ENCODE results near the gene RAB40B.

Gene RAB40B

GRCh38 chr17:82661717-82662683, 36.5 kb downstream of the RAB40B start:
- no peak overlapping the region for H3K23ac ChIP-seq (ENCODE audit: low read length)
- H3K9ac ChIP-seq (ENCODE audit: low read length), result no peak overlapping the region
- H3K4me2 ChIP-seq (ENCODE audit: low read length), result no peak overlapping the region
- no peak overlapping the region for H2BK120ac ChIP-seq (ENCODE audit: insufficient read depth, low read length, poor library complexity)
- H2AFZ ChIP-seq (ENCODE audit: insufficient read depth, low read length, poor library complexity), result no peak overlapping the region
- no CpG with 5 or more reads among the region's 31 CpGs for WGBS (ENCODE audit: extremely low coverage, insufficient coverage, insufficient read length)
- H3K9me3 ChIP-seq (ENCODE audit: insufficient read depth, low read depth, low read length), result peaks cover 13% of the 10 kb centered on the region
- no peak overlapping the region for H2BK5ac ChIP-seq (ENCODE audit: low read depth, low read length, poor library complexity)
- no peaks in the 10 kb centered on the region for H3K36me3 ChIP-seq (ENCODE audit: control insufficient read depth in 1 of 2, insufficient read depth in 2 of 2, low read length in 2 of 2)
- no peak for DNase-seq
- no peak overlapping the region for H3K4ac ChIP-seq (ENCODE audit: low read depth, low read length)
- H2AK5ac ChIP-seq (ENCODE audit: low read length), result no peak overlapping the region
- H4K8ac ChIP-seq (ENCODE audit: low read depth, low read length), result no peak overlapping the region
- no peaks in the 10 kb centered on the region for H3K79me2 ChIP-seq (ENCODE audit: control insufficient read depth, insufficient read depth, low read length, poor library complexity)
- H3K18ac ChIP-seq (ENCODE audit: low read length), result no peak overlapping the region
- no peak overlapping the region for H2BK12ac ChIP-seq (ENCODE audit: low read length)
- H3K27ac ChIP-seq (ENCODE audit: low read depth, low read length), result no peak overlapping the region
- no peak overlapping the region for H3K14ac ChIP-seq (ENCODE audit: low read length)
- H3K79me1 ChIP-seq (ENCODE audit: low read length), result no peaks in the 10 kb centered on the region
- H4K91ac ChIP-seq (ENCODE audit: low read depth, low read length), result no peak overlapping the region
- H3K27me3 ChIP-seq (ENCODE audit: insufficient read depth, low read length), result no peaks in the 10 kb centered on the region
- no peaks in the 10 kb centered on the region for H3K4me1 ChIP-seq (ENCODE audit: control insufficient read depth in 1 of 2, insufficient read depth in 2 of 2, low read length in 2 of 2)
- no peak overlapping the region for H4K12ac ChIP-seq (ENCODE audit: low read depth, low read length)
- no peak overlapping the region for H3K4me3 ChIP-seq (ENCODE audit: low read depth, low read length)

DNA sequence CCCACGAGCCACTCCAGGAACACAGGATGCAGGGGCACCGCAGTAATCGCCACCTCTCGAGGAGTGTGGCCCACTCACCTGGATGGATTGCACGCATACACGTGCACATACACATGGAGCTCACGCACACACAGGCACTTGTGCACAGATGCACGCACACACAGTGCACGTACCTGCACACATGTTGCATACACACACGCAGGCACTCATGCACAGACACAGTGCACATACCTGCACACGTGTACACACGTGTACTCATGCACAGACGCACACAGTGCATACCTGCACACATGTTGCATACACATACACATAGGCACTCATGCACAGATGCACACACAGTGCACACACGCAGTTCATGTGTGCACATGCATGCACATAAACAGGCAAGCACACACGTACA, 38.6 kb downstream of the RAB40B start:
- Histone ChIP-seq H3K14ac (ENCODE audit: low read length) (no peak overlapping the region), H2AFZ (ENCODE audit: insufficient read depth, low read length, poor library complexity) (no peak overlapping the region), H3K4ac (ENCODE audit: low read depth, low read length) (no peak overlapping the region), H3K79me2 (ENCODE audit: control insufficient read depth, insufficient read depth, low read length, poor library complexity) (no peaks in the 10 kb centered on the region), H3K4me3 (ENCODE audit: low read depth, low read length) (peak overlapping the region; percentile 45), H3K9ac (ENCODE audit: low read length) (no peak overlapping the region), H3K36me3 (ENCODE audit: control insufficient read depth in 1 of 2, insufficient read depth in 2 of 2, low read length in 2 of 2) (no peaks in the 10 kb centered on the region), H3K27ac (ENCODE audit: low read depth, low read length) (no peak overlapping the region), H3K9me3 (ENCODE audit: insufficient read depth, low read depth, low read length) (peaks cover 13% of the 10 kb centered on the region), H3K23ac (ENCODE audit: low read length) (no peak overlapping the region), H2AK5ac (ENCODE audit: low read length) (no peak overlapping the region), H3K4me1 (ENCODE audit: control insufficient read depth in 1 of 2, insufficient read depth in 2 of 2, low read length in 2 of 2) (no peaks in the 10 kb centered on the region), H2BK5ac (ENCODE audit: low read depth, low read length, poor library complexity) (no peak overlapping the region), H3K4me2 (ENCODE audit: low read length) (no peak overlapping the region), H4K12ac (ENCODE audit: low read depth, low read length) (no peak overlapping the region), H2BK12ac (ENCODE audit: low read length) (no peak overlapping the region), H3K18ac (ENCODE audit: low read length) (no peak overlapping the region), H3K27me3 (ENCODE audit: insufficient read depth, low read length) (no peaks in the 10 kb centered on the region), H2BK120ac (ENCODE audit: insufficient read depth, low read length, poor library complexity) (no peak overlapping the region), H3K79me1 (ENCODE audit: low read length) (no peaks in the 10 kb centered on the region), H4K91ac (ENCODE audit: low read depth, low read length) (no peak overlapping the region), H4K8ac (ENCODE audit: low read depth, low read length) (no peak overlapping the region)
- no peak for DNase-seq
- WGBS (ENCODE audit: extremely low coverage, insufficient coverage, insufficient read length), result no CpG with 5 or more reads among the region's 15 CpGs

DNA sequence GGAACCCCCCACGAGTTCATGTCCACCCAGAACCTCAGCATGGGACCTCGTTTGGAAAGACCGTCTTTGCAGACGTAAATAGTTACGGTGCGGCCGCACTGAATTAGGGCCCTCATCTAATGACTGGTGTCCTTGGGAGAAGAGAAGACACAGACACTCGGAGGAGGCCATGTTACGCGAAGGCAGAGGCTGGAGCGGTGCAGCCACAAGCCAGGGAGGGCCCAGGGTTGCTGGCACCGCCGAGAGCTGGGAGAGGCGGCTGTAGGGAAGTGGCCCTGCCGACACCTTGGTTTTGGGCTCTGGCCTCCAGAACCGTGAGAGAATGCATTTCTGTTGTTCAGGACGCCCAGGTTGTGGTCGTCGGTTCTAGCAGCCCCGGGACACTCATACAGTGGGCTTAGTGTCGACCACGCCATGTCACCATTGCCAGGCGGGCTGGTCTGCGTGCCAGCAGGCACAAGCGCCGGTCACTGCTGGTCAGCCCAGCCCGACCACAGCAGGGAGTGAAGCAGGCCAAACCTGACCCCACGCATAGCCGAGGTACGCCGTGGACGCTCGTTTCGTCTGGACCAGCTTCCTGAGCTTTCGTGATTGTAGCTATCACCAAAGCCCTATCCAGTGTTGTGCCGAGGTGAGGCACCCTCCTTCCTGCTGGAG, 39.6 kb downstream of the RAB40B start:
- Histone ChIP-seq H2AFZ (ENCODE audit: insufficient read depth, low read length, poor library complexity) (no peak overlapping the region), H4K91ac (ENCODE audit: low read depth, low read length) (no peak overlapping the region), H3K79me1 (ENCODE audit: low read length) (no peaks in the 10 kb centered on the region), H3K4me3 (ENCODE audit: low read depth, low read length) (no peak overlapping the region), H3K36me3 (ENCODE audit: control insufficient read depth in 1 of 2, insufficient read depth in 2 of 2, low read length in 2 of 2) (no peaks in the 10 kb centered on the region), H3K9ac (ENCODE audit: low read length) (no peak overlapping the region), H4K12ac (ENCODE audit: low read depth, low read length) (no peak overlapping the region), H2AK5ac (ENCODE audit: low read length) (no peak overlapping the region), H3K27ac (ENCODE audit: low read depth, low read length) (no peak overlapping the region), H4K8ac (ENCODE audit: low read depth, low read length) (no peak overlapping the region), H3K9me3 (ENCODE audit: insufficient read depth, low read depth, low read length) (peaks cover 13% of the 10 kb centered on the region), H3K4me2 (ENCODE audit: low read length) (no peak overlapping the region), H3K18ac (ENCODE audit: low read length) (no peak overlapping the region), H3K79me2 (ENCODE audit: control insufficient read depth, insufficient read depth, low read length, poor library complexity) (no peaks in the 10 kb centered on the region), H3K14ac (ENCODE audit: low read length) (no peak overlapping the region), H3K23ac (ENCODE audit: low read length) (no peak overlapping the region), H3K4me1 (ENCODE audit: control insufficient read depth in 1 of 2, insufficient read depth in 2 of 2, low read length in 2 of 2) (no peaks in the 10 kb centered on the region), H2BK120ac (ENCODE audit: insufficient read depth, low read length, poor library complexity) (no peak overlapping the region), H2BK12ac (ENCODE audit: low read length) (no peak overlapping the region), H2BK5ac (ENCODE audit: low read depth, low read length, poor library complexity) (no peak overlapping the region), H3K4ac (ENCODE audit: low read depth, low read length) (no peak overlapping the region), H3K27me3 (ENCODE audit: insufficient read depth, low read length) (no peaks in the 10 kb centered on the region)
- WGBS (ENCODE audit: extremely low coverage, insufficient coverage, insufficient read length), result no CpG with 5 or more reads among the region's 36 CpGs
- no peak for DNase-seq

DNA sequence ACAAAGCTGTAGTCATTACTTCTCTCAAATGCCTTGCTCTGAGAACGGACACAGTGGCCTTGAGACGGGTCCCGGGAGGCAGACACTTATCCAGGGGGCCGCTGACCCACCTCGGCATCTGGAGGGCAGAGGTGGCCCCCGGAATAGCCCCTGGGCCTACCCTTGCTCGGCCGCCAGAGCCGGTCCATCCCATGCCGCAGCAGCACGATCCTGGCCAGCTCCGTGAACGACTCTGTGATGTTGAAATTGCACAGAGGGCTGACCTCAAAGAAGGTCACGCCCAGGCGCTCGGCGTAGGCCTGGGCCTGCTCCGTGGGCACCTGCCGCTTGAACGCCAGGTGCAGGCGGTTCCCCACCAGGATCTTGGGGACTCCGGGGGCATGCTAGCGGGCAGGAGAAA, 40.2 kb downstream of the RAB40B start:
- DNase-seq, result no peak
- Histone ChIP-seq H3K9me3 (ENCODE audit: insufficient read depth, low read depth, low read length) (peaks cover 13% of the 10 kb centered on the region), H3K79me2 (ENCODE audit: control insufficient read depth, insufficient read depth, low read length, poor library complexity) (no peaks in the 10 kb centered on the region), H3K14ac (ENCODE audit: low read length) (no peak overlapping the region), H2AFZ (ENCODE audit: insufficient read depth, low read length, poor library complexity) (no peak overlapping the region), H3K27ac (ENCODE audit: low read depth, low read length) (no peak overlapping the region), H2AK5ac (ENCODE audit: low read length) (no peak overlapping the region), H3K9ac (ENCODE audit: low read length) (no peak overlapping the region), H3K79me1 (ENCODE audit: low read length) (no peaks in the 10 kb centered on the region), H2BK120ac (ENCODE audit: insufficient read depth, low read length, poor library complexity) (no peak overlapping the region), H3K4me2 (ENCODE audit: low read length) (no peak overlapping the region), H4K91ac (ENCODE audit: low read depth, low read length) (no peak overlapping the region), H4K8ac (ENCODE audit: low read depth, low read length) (no peak overlapping the region), H3K4me1 (ENCODE audit: control insufficient read depth in 1 of 2, insufficient read depth in 2 of 2, low read length in 2 of 2) (no peaks in the 10 kb centered on the region), H4K12ac (ENCODE audit: low read depth, low read length) (no peak overlapping the region), H3K23ac (ENCODE audit: low read length) (no peak overlapping the region), H3K4ac (ENCODE audit: low read depth, low read length) (no peak overlapping the region), H3K36me3 (ENCODE audit: control insufficient read depth in 1 of 2, insufficient read depth in 2 of 2, low read length in 2 of 2) (no peaks in the 10 kb centered on the region), H2BK5ac (ENCODE audit: low read depth, low read length, poor library complexity) (no peak overlapping the region), H3K4me3 (ENCODE audit: low read depth, low read length) (no peak overlapping the region), H3K27me3 (ENCODE audit: insufficient read depth, low read length) (no peaks in the 10 kb centered on the region), H3K18ac (ENCODE audit: low read length) (no peak overlapping the region), H2BK12ac (ENCODE audit: low read length) (no peak overlapping the region)
- no CpG with 5 or more reads among the region's 23 CpGs for WGBS (ENCODE audit: extremely low coverage, insufficient coverage, insufficient read length)

Data from trophoblast cell (in vitro differentiated cells and primary cell).